Measurements from ENCODE around the gene IGSF21.
"Not testable (repeated sequence)": the region's sequence is repeated elsewhere in the genome, so short reads cannot be mapped to it uniquely, and the experiment has no call there.

The IGSF21 gene

GRCh38 chr1:18147672-18148071 is 40.1 kb downstream of the IGSF21 start:
- DNase-seq, result no peak

DNA sequence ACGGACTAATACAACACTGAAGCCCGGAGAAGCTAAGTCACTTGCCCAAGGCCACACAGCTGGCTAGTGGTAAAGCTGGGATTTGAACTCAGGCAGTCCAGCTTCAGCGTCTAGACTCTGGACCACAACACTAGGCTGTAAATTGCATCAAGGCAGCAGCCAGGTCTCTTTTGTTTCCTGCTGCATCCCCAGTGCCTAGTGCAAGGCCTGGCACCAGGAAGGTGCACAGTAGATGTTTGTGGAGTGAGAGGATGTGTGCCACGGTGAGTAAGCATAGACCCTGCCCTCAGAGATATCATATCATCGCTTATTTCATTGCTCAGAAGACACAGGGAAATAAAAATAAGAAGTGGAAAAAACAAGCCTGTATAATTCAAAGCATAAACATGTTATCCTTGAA is 40.9 kb downstream of the IGSF21 start:
- no peak for DNase-seq

GRCh38 chr1:18149027-18149641 is 41.5 kb downstream of the IGSF21 start:
- no peak for DNase-seq

GRCh38 chr1:18151436-18152122 is 44.0 kb downstream of the IGSF21 start:
- DNase-seq, result no peak

DNA sequence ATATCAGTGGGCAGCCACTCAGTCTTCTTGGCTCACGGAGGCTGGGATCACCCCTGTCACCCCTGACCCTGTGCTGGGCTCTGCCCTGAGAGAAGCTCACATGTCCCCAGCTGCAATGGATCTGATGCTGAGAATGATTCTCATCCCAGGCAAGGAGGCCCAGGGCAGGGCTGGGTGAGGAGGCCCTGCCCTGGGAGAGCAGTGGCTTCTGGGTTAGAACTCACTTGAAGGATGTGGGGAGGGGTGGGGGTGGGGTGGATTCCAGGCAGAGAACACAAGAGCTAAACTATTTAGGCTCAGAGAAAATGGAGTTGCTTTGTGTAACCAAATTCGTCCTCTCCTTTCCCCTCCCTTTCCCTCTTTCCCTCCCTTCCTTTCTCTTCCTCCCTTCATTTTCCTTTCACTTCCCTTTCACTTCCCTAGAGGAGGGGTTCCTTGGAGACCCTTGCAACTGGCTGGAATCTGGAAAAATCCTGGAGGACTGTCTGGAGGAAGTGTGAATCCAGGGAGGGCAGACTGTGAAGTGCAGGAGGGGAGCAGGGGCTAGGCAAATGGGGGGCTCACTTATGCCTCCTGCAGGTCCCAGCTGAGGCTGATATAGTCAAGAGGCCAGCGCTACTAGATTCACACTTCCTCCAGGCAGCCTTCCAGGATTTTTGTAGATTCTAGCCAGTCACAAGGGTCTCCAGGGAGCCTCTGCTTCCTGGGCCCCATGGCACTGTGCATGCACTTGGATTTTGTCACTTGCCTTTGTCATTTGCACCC is 47.0 kb downstream of the IGSF21 start:
- DNase-seq, result no peak

DNA sequence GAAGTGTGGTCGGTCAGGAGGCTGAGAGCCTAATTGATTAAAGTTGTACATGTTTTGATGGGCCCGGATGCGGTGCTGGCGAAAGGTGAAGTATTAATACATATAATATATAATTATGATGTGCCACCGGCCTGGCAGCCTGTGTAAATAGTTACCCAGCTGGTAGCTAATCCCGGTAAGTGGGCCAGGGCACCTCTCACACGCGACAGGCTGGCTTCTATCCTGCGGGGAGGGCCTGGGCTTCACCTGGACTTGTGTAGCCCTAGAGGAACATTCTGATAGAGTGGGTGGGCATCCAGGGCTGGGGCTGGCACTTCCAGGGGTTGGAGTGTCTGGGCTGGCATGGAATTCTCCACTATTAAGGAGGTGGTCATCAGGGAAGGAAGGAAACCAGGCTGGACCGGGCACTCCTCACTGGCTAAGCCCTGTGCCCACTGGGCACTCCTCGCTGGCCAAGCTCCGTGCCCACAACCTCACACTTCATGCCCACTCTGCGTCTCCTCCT is 48.3 kb downstream of the IGSF21 start:
- no peak for DNase-seq

DNA sequence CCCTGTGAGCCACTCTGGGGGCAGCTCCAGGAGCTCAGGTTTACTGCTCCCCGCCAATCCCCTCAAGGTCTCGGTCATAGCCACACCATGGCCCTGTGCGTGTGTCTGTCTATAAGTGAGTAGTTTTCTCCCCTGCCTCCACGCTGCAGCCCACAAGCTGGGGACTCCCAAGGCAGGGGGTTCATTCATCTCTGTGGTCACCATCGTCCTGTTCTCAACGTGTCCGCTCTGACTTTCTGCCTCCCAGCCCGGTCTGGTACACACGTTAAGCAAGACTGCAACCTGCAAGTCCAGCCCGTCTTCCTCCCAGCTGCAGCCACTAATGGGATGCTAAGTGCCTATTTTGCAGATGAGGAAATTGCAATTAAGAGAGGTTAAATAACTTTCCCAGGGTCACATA is 49.8 kb downstream of the IGSF21 start:
- no peak for DNase-seq

DNA sequence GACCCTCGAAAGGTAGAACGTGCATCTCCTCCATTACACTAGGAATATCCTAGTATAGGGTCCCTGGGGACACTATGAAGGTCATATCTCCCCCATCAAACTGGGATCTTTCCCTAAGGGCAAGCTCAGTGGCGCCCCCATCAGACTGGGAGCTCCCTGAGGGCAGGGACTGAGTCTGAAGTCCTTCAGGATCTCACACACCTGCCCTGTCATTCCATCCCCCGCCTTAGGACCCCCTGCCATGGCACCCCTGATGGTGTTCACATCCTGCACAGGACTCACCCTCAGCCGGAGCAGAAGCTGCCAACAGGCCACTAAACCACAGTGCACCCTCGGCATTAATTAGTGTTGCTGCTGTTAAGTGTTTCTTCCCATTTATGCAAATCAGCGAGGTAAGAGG is 50.4 kb downstream of the IGSF21 start:
- no peak for DNase-seq

GRCh38 chr1:18158714-18159113 is 51.1 kb downstream of the IGSF21 start:
- DNase-seq, result no peak

DNA sequence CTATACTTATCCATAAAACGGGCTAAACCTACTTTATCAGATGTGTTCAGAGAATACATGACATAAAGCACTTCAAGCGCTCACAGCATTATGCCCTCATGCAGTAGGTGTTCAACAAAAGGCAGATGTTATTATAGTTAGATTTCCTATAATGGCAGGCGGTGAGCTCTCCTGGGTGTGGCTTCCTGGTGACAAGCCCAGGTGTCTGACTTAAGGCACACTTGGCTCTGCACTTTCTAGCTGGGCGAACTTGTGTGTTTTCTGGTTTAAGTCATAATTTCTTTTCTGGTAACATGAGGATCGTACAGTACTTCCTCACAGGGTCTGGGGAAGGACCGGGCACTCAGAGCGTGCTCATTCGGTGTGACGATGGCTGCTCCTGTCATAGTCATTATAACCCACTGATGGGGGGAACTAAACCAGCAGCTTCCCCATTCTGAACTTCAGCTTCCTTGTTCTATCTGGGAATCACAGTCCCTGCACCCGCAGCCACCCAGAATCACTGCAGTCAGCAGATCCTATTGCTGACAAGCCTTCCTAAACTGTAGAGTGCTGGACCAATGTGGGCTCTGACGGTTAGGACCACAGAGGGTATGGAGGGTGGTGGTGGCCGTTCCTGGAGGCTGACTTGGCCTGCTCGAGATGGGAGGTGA is 52.8 kb downstream of the IGSF21 start:
- no peak for DNase-seq

- DNase-seq, result no peak
Measured at GRCh38 chr1:18161690-18162089, 54.1 kb downstream of the IGSF21 start.

DNA sequence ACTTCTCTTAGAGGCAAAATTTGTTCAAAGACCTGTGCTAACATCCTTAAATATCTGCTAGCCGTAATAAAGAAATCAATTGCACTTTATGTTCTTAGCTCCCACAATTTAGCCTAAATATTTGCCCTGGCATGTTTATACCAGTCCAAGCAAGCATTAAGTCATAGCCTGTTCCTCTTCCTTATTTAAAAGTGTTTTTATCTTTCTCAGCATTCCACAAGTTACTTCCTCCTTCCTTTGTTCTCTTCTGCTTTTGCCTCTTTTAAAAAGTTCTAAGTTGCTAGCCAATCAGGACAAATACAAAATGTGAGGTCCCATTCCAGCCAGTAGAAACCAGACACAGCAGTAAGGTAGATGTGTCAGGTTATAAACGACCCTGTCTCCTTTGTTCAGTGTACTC is 58.0 kb downstream of the IGSF21 start:
- DNase-seq, result not testable (repeated sequence)

DNA sequence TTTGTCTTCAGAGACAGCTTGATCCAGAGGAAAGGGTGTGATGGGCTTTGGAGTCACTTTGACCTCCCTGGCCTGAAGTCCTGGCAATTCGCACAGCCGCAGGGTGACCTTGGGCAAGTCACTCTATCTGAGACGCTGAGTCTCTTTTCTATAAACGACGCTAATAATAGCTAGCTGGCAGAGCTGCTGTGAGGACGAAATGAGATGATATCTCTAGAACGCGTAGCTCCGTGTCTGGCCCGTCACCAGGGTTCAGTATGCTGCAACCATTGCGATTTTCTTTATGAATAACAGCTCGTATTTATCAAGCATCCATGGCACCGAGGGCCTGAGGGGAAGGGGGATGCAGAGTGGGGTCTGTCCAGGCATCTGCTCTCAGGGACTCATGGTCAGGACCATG is 58.7 kb downstream of the IGSF21 start:
- no peak for DNase-seq

- no peak for DNase-seq
Measured at GRCh38 chr1:18166929-18167328, 59.3 kb downstream of the IGSF21 start.

- no peak for DNase-seq
Measured at GRCh38 chr1:18170444-18170843, 62.8 kb downstream of the IGSF21 start.

DNA sequence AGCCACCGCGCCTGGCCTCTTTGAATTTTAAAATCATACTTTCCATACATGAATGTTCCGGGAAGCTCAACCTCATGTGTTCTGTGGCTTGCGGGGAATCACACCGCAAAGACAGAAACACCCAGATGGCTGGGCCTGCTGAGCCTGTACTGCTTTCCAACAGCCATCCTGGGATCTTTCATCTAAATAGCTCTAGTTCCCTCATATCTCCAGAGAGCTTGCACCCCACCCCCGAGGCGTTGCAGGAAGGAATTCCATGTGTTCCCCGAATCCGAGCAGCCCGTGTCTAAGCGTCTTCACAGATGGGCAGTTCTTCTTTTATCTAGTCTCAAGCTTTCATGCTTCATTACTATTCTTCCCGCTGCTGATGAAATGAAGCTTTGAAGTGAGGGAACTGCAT is 66.4 kb downstream of the IGSF21 start:
- DNase-seq, result no peak

DNA sequence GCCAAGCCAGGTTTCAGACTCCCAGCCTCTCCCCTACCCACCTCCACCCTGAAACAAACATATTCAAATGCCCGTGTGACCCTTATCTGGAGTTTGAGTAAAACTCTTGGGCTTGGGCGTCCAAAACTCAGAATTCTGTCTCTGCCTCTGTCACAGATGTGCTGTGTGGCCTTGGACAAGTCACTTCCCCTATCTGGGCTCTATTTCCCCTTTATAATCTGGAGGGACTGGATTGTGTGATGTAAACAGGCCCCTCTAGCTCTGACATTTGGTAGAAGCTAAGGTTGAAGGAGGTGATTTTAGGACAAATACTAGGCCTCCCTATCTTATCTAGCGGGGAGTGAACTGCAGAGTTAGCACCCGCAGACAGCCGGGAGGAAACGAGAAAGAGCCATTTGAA is 67.5 kb downstream of the IGSF21 start:
- DNase-seq, result no peak

- DNase-seq, result no peak
Measured at GRCh38 chr1:18175530-18176377, 68.2 kb downstream of the IGSF21 start.

DNA sequence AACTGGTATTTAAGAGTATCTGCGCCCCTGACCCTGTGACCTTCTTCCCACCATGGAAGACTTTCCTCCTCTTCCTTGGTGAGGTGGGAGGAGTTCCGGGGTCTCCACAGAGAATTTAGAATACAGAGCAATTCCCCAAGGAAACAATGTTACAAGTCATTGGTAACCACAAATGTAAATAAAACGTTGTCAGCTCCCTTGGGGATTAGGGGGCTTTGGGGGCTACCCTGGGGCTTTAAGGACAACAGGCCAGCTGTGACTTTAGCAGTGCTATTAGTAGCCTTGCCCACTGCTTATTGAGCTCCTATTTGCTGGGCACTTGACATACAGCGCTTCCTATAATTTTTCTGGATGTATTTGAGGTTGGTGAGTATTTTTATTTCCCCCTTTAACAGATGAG is 69.0 kb downstream of the IGSF21 start:
- DNase-seq, result no peak

DNA sequence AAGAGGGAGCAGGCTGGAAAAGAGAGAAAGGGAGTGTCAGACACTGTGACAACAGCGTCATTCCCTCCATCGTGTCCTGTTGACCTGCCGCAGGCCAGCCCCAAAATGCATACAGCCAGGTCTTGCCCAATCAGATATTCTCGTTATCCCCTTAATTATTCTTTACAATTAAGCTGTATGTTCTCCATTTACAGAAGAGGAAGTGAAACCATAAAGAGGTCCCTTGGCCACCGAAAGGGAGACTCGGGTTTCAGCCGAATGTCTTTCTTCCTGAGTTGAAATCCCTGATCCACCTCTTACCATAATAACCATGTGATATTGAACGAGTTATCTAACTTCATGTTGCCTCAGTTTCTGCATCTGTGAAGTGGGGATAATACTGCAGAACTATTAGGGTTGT is 70.5 kb downstream of the IGSF21 start:
- no peak for DNase-seq

GRCh38 chr1:18179009-18179408 is 71.4 kb downstream of the IGSF21 start:
- DNase-seq, result no peak

DNA sequence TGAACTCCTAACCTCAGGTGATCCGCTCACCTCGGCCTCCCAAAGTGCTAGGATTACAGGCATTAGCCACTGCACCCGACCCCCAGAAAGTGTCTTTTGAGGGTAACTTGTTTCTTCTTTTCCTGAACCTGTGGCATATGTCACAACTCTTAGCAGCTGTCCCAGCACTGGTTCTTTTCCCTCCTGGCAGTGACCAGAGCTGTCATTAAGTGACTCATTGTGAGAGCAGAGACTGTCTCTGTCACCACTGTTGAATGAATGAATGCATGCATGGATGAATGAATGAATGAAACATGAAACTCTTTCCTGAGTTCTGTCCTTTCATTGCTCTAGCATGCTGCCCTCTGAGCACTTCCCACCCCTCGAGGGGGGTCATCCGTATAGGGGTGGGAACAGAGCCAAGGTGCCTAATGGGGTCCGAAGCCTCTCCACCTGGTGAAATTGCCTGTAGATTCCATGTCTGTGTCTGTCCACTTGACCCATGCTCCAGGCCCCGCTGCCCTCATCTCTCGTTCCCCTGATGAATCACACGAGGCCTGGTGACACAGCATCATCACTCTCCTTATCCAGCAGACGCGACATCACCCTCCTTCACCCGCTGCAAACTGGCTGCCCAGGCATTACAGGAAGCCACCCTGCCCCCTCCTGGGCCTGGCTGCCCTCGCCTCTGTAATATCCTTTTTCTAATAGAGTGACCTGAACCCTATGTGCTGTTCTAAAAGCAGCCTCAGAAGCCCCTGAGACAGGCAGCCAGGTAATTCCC is 75.0 kb downstream of the IGSF21 start:
- no peak for DNase-seq
